PC-9 (cell line): ENCODE results near the gene RFC4.

Experiments used
- CTCF ChIP-seq: fragments of 200-600 bp; sonication (generic); conservative IDR thresholded peaks from 2 replicates; pipeline ENCODE4 v1.6.1; 2017; ENCODE audit warnings: mixed run types, antibody characterized with exemption, mild to moderate bottlenecking, moderate library complexity
- EZH2 ChIP-seq: fragments of 200-600 bp; sonication (generic); IDR thresholded peaks from 2 replicates; pipeline ENCODE4 v1.8.0; 2017; ENCODE audit warnings: antibody characterized with exemption, low read depth

GRCh38 chr3:186785495-186786018, 20.7 kb downstream of the RFC4 start:
- no peak; the same call in 1 of the 2 replicates for TF ChIP-seq CTCF
- no peak for TF ChIP-seq EZH2
